Measurements from ENCODE around the gene CRACR2B.
A peak's percentile ranks its signal among the peaks of the same experiment; 100 is the strongest.

- TF ChIP-seq POLR2AphosphoS5 (IDR thresholded peaks at IDR 0.05) (peak in 1 of 3 donors; percentile 37), CTCF (IDR thresholded peaks at IDR 0.05) (no peak), POLR2A (IDR thresholded peaks at IDR 0.05) (no peak)
Measured at GRCh38 chr11:829176-829846, 1.6 kb downstream of the CRACR2B start.
